ENCODE results near the gene PPP1R7. TPM values are rescaled to one million over a fixed set of nuclear protein-coding genes. Genes with fewer than 3 reads are reported as not detected.

PPP1R7 gene
- total and polyA plus RNA-seq, 5 donors from 2014 or later, result 68.0 to 150 (median 106) TPM

GRCh38 chr2:241199897-241200821 lies 49.9 kb downstream of the PPP1R7 start:
- ATAC-seq (ENCODE audit: low read depth in 2 of 2), result no peak
- Histone ChIP-seq H3K9me3 (ENCODE audit: control insufficient read depth in 2 of 2, low read length in 2 of 2) (no peaks in the 10 kb centered on the region), H3K27me3 (ENCODE audit: control insufficient read depth, insufficient read depth, low read length) (no peaks in the 10 kb centered on the region), H3K27ac (ENCODE audit: insufficient read depth, low read length, poor library complexity, severe bottlenecking) (no peak overlapping the region), H3K4me3 (ENCODE audit: low read depth, low read length) (no peak overlapping the region), H3K4me1 (ENCODE audit: control insufficient read depth, insufficient read depth, low read length, poor library complexity, severe bottlenecking) (no peaks in the 10 kb centered on the region), H3K36me3 (ENCODE audit: control insufficient read depth, insufficient read depth, low read length) (no peaks in the 10 kb centered on the region)
- Mint-ChIP-seq H3K27me3 (no peaks in the 10 kb centered on the region), H3K27ac (no peak overlapping the region), H3K36me3 (no peaks in the 10 kb centered on the region), H3K9me3 (no peaks in the 10 kb centered on the region), H3K4me3 (no peak overlapping the region), H3K4me1 (no peaks in the 10 kb centered on the region)
- DNase-seq, result no peak

DNA sequence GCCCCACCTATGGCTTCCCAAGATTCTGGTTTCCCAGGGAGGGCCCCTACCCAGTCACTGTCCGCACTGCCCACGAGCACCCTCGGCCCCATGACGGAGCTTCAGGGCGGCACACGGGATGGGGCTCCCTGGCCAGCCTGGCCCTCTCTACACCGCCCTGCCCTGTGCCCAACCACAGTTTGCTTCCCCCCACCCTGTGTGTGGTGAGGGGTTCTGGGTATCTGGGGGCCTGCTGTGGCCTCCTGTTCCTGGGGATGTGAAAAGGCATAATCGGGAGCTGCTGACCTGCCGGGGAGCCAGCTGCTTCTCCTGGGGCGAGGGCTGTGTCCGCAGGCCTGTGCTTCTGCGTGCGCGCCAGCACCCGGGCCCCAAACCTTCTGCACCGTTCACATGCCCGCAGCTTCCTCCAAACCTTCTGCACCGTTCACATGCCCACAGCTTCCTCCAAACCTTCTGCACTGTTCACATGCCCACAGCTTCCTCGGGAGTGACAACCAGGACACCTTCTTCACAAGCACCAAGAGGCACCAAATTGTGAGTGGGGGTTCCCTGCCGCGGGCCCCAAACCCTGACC lies 50.6 kb downstream of the PPP1R7 start:
- Histone ChIP-seq H3K9me3 (ENCODE audit: control insufficient read depth in 2 of 2, low read length in 2 of 2) (no peaks in the 10 kb centered on the region), H3K27ac (ENCODE audit: insufficient read depth, low read length, poor library complexity, severe bottlenecking) (no peak overlapping the region), H3K36me3 (ENCODE audit: control insufficient read depth, insufficient read depth, low read length) (no peaks in the 10 kb centered on the region), H3K4me1 (ENCODE audit: control insufficient read depth, insufficient read depth, low read length, poor library complexity, severe bottlenecking) (no peaks in the 10 kb centered on the region), H3K4me3 (ENCODE audit: low read depth, low read length) (no peak overlapping the region), H3K27me3 (ENCODE audit: control insufficient read depth, insufficient read depth, low read length) (no peaks in the 10 kb centered on the region)
- H3K4me3 Mint-ChIP-seq, result no peak overlapping the region
- no peaks in the 10 kb centered on the region for H3K9me3 Mint-ChIP-seq
- H3K4me1 Mint-ChIP-seq, result no peaks in the 10 kb centered on the region
- H3K27ac Mint-ChIP-seq, result no peak overlapping the region
- H3K36me3 Mint-ChIP-seq, result no peaks in the 10 kb centered on the region
- DNase-seq (no peak), ATAC-seq (ENCODE audit: low read depth in 2 of 2) (no peak)
- no peaks in the 10 kb centered on the region for H3K27me3 Mint-ChIP-seq

DNA sequence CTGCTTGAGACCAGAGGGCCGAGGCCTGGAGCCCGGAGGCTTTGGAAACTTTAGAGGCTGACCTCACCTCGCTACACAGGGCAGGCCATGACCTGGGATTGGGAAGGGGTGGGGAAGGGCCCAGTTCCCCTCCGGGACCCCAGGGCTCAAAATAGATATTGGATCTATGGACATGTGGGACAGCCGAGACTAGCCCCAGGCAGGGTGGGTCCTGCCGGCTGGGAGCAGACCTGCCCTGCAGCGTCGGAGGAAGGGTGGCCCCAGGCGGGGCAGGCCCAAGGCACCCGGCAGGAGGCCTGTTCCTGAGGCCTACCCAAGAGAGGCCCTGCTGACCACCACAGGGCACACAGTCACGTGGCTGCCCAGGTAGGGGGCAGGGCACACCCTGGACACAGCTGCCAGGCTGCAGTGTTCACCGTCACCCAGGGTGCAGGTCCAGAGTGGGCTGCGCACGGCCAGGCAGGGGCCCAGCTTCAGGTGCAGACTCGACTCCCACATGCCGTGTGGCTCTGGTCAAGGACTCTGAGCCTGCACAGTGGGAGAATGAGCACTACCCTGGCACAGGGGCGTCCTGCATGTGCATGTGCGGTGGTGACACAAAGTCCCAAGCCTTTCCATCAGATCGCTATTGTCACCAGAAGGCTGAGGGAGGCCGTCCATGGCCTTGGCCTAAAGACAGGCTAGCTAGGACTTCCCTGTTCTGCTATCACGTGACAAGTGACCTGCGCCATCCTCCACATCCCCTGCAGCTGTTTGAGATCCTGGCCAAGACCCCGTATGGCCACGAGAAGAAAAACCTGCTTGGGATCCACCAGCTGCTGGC lies 51.4 kb downstream of the PPP1R7 start:
- H3K4me3 ChIP-seq (ENCODE audit: low read depth, low read length), result no peak overlapping the region
- DNase-seq, result no peak

GRCh38 chr2:241202268-241202585 lies 52.0 kb downstream of the PPP1R7 start:
- H3K9me3 ChIP-seq (ENCODE audit: control insufficient read depth in 2 of 2, low read length in 2 of 2), result no peaks in the 10 kb centered on the region
- H3K4me3 Mint-ChIP-seq, result no peak overlapping the region
- H3K36me3 Mint-ChIP-seq, result no peaks in the 10 kb centered on the region
- no peaks in the 10 kb centered on the region for H3K36me3 ChIP-seq (ENCODE audit: control insufficient read depth, insufficient read depth, low read length)
- H3K4me3 ChIP-seq (ENCODE audit: low read depth, low read length), result no peak overlapping the region
- no peak overlapping the region for H3K27ac ChIP-seq (ENCODE audit: insufficient read depth, low read length, poor library complexity, severe bottlenecking)
- no peaks in the 10 kb centered on the region for H3K27me3 Mint-ChIP-seq
- no peaks in the 10 kb centered on the region for H3K27me3 ChIP-seq (ENCODE audit: control insufficient read depth, insufficient read depth, low read length)
- H3K4me1 Mint-ChIP-seq, result no peaks in the 10 kb centered on the region
- no peaks in the 10 kb centered on the region for H3K4me1 ChIP-seq (ENCODE audit: control insufficient read depth, insufficient read depth, low read length, poor library complexity, severe bottlenecking)
- no peak for DNase-seq
- no peak for ATAC-seq (ENCODE audit: low read depth in 2 of 2)
- no peak overlapping the region for H3K27ac Mint-ChIP-seq
- H3K9me3 Mint-ChIP-seq, result no peaks in the 10 kb centered on the region

More for the DNA sequence above, 51.4 kb downstream of the PPP1R7 start:
- Histone ChIP-seq H3K27me3 (ENCODE audit: control insufficient read depth, insufficient read depth, low read length) (no peaks in the 10 kb centered on the region), H3K9me3 (ENCODE audit: control insufficient read depth in 2 of 2, low read length in 2 of 2) (no peaks in the 10 kb centered on the region), H3K36me3 (ENCODE audit: control insufficient read depth, insufficient read depth, low read length) (no peaks in the 10 kb centered on the region), H3K27ac (ENCODE audit: insufficient read depth, low read length, poor library complexity, severe bottlenecking) (no peak overlapping the region), H3K4me1 (ENCODE audit: control insufficient read depth, insufficient read depth, low read length, poor library complexity, severe bottlenecking) (no peaks in the 10 kb centered on the region)
- Mint-ChIP-seq H3K27me3 (no peaks in the 10 kb centered on the region), H3K36me3 (no peaks in the 10 kb centered on the region), H3K27ac (no peak overlapping the region), H3K9me3 (no peaks in the 10 kb centered on the region), H3K4me3 (no peak overlapping the region), H3K4me1 (no peaks in the 10 kb centered on the region)
- ATAC-seq (ENCODE audit: low read depth in 2 of 2), result no peak

- no peaks in the 10 kb centered on the region for H3K9me3 Mint-ChIP-seq
- no peak overlapping the region for H3K4me3 ChIP-seq (ENCODE audit: low read depth, low read length)
- ATAC-seq (ENCODE audit: low read depth in 2 of 2), result no peak
- H3K4me3 Mint-ChIP-seq, result no peak overlapping the region
- H3K36me3 Mint-ChIP-seq, result no peaks in the 10 kb centered on the region
- H3K36me3 ChIP-seq (ENCODE audit: control insufficient read depth, insufficient read depth, low read length), result no peaks in the 10 kb centered on the region
- H3K4me1 Mint-ChIP-seq, result no peaks in the 10 kb centered on the region
- no peaks in the 10 kb centered on the region for H3K27me3 ChIP-seq (ENCODE audit: control insufficient read depth, insufficient read depth, low read length)
- no peaks in the 10 kb centered on the region for H3K27me3 Mint-ChIP-seq
- H3K9me3 ChIP-seq (ENCODE audit: control insufficient read depth in 2 of 2, low read length in 2 of 2), result no peaks in the 10 kb centered on the region
- no peak overlapping the region for H3K27ac ChIP-seq (ENCODE audit: insufficient read depth, low read length, poor library complexity, severe bottlenecking)
- DNase-seq, result no peak
- no peak overlapping the region for H3K27ac Mint-ChIP-seq
- no peaks in the 10 kb centered on the region for H3K4me1 ChIP-seq (ENCODE audit: control insufficient read depth, insufficient read depth, low read length, poor library complexity, severe bottlenecking)
These were observed 52.4 kb downstream of the PPP1R7 start for GRCh38 chr2:241202681-241203080.

- no peaks in the 10 kb centered on the region for H3K27me3 Mint-ChIP-seq
- ATAC-seq (ENCODE audit: low read depth in 2 of 2) (no peak), DNase-seq (no peak)
- Histone ChIP-seq H3K27me3 (ENCODE audit: control insufficient read depth, insufficient read depth, low read length) (no peaks in the 10 kb centered on the region), H3K4me1 (ENCODE audit: control insufficient read depth, insufficient read depth, low read length, poor library complexity, severe bottlenecking) (no peaks in the 10 kb centered on the region), H3K4me3 (ENCODE audit: low read depth, low read length) (no peak overlapping the region), H3K36me3 (ENCODE audit: control insufficient read depth, insufficient read depth, low read length) (no peaks in the 10 kb centered on the region), H3K9me3 (ENCODE audit: control insufficient read depth in 2 of 2, low read length in 2 of 2) (no peaks in the 10 kb centered on the region), H3K27ac (ENCODE audit: insufficient read depth, low read length, poor library complexity, severe bottlenecking) (no peak overlapping the region)
- H3K4me1 Mint-ChIP-seq, result no peaks in the 10 kb centered on the region
- H3K9me3 Mint-ChIP-seq, result no peaks in the 10 kb centered on the region
- no peak overlapping the region for H3K4me3 Mint-ChIP-seq
- H3K27ac Mint-ChIP-seq, result no peak overlapping the region
- no peaks in the 10 kb centered on the region for H3K36me3 Mint-ChIP-seq
These were observed 53.1 kb downstream of the PPP1R7 start for GRCh38 chr2:241203218-241204009.

DNA sequence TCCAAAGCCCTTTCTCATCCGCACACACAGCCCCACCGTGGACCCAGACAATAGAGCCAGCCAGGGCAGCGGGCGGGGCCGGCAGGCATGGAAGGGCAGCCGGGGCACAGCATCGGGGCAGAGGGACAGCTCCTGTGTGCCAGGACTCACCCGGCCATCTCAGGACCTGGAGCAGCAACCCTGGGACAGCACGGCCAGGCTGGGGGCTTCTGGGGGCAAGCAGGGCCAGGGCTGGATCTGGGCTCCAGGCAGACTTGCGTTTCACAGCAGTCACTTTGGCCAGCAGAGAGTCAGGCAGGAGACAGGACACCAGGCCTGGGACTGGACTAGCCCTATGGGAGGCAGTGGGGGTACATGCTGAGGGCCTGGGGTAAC lies 53.7 kb downstream of the PPP1R7 start:
- no peak for ATAC-seq (ENCODE audit: low read depth in 2 of 2)
- Mint-ChIP-seq H3K9me3 (no peaks in the 10 kb centered on the region), H3K36me3 (no peaks in the 10 kb centered on the region)

More for the DNA sequence above, 53.7 kb downstream of the PPP1R7 start:
- Mint-ChIP-seq H3K27me3 (no peaks in the 10 kb centered on the region), H3K4me1 (no peaks in the 10 kb centered on the region), H3K27ac (no peak overlapping the region), H3K4me3 (no peak overlapping the region)
- no peaks in the 10 kb centered on the region for H3K27me3 ChIP-seq (ENCODE audit: control insufficient read depth, insufficient read depth, low read length)
- no peaks in the 10 kb centered on the region for H3K4me1 ChIP-seq (ENCODE audit: control insufficient read depth, insufficient read depth, low read length, poor library complexity, severe bottlenecking)
- no peak for DNase-seq
- no peak overlapping the region for H3K4me3 ChIP-seq (ENCODE audit: low read depth, low read length)
- no peak overlapping the region for H3K27ac ChIP-seq (ENCODE audit: insufficient read depth, low read length, poor library complexity, severe bottlenecking)
- no peaks in the 10 kb centered on the region for H3K9me3 ChIP-seq (ENCODE audit: control insufficient read depth in 2 of 2, low read length in 2 of 2)
- H3K36me3 ChIP-seq (ENCODE audit: control insufficient read depth, insufficient read depth, low read length), result no peaks in the 10 kb centered on the region
